Neutrophil (primary cell): Measurements from ENCODE around the gene NATD1.

Source experiments
- H3K27ac ChIP-seq: fragments of 200-600 bp; sonication (generic); 2 replicates; pipeline ENCODE4 v1.5.1; 2016; ENCODE audit warnings: mild to moderate bottlenecking, moderate library complexity
- H3K27me3 ChIP-seq: fragments of 200-600 bp; sonication (generic); 2 replicates; pipeline ENCODE4 v1.6.0; 2016; ENCODE audit warnings: mild to moderate bottlenecking
- H3K36me3 ChIP-seq: fragments of 200-600 bp; sonication (generic); 2 replicates; pipeline ENCODE4 v1.5.1; 2017
- H3K4me1 ChIP-seq, 2 experiments: fragments of 200-600 bp in 1 of 2; sonication (generic) in 1 of 2; 1 replicate in 1 of 2; 2 replicates in 1 of 2; pipeline versions ENCODE4 v1.5.1 to v1.6.1; 2013 to 2016; ENCODE audit warnings: low read depth in 1 of 2, low read length in 1 of 2, mild to moderate bottlenecking in 1 of 2, moderate library complexity in 1 of 2; ENCODE audit not compliant: control insufficient read depth in 1 of 2, insufficient read depth in 1 of 2
- H3K4me3 ChIP-seq, 2 experiments: fragments of 200-600 bp in 1 of 2; sonication (generic) in 1 of 2; 1 replicate in 1 of 2; 2 replicates in 1 of 2; pipeline ENCODE4 v1.5.1; 2013 to 2016; ENCODE audit warnings: low read depth in 1 of 2, low read length in 1 of 2, mild to moderate bottlenecking in 1 of 2, moderate library complexity in 1 of 2
- H3K9me3 ChIP-seq: fragments of 200-600 bp; sonication (generic); 2 replicates; pipeline ENCODE4 v1.5.1; 2016
- TF ChIP-seq, protein P1 (sequence below): fragments of 200-600 bp; sonication (generic); IDR thresholded peaks from 2 replicates; pipeline ENCODE4 v1.5.1; 2016; ENCODE audit warnings: antibody characterized with exemption

NATD1 gene

DNA sequence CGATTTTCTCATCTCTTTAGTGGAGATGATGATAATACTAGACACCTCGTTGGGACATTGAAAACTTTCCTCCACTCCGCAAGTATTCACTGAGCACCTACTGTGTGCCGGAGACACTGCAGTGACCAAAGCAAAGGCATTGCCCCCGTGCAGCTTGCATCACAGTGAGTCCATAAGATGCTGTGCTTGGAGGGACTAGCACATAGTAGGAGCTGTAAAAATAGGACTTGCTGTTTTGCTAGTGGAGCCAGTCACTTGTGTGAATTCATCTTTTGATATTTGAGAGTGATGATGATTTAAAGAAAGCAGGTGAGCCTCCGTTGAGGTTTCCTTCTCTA, 26.0 kb upstream of the NATD1 start:
- TF ChIP-seq, protein P1, sequence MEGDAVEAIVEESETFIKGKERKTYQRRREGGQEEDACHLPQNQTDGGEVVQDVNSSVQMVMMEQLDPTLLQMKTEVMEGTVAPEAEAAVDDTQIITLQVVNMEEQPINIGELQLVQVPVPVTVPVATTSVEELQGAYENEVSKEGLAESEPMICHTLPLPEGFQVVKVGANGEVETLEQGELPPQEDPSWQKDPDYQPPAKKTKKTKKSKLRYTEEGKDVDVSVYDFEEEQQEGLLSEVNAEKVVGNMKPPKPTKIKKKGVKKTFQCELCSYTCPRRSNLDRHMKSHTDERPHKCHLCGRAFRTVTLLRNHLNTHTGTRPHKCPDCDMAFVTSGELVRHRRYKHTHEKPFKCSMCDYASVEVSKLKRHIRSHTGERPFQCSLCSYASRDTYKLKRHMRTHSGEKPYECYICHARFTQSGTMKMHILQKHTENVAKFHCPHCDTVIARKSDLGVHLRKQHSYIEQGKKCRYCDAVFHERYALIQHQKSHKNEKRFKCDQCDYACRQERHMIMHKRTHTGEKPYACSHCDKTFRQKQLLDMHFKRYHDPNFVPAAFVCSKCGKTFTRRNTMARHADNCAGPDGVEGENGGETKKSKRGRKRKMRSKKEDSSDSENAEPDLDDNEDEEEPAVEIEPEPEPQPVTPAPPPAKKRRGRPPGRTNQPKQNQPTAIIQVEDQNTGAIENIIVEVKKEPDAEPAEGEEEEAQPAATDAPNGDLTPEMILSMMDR = no peak
- no peaks in the 10 kb centered on the region for H3K36me3 ChIP-seq
- peak overlapping the region; percentile 100 for H3K27ac ChIP-seq
- peaks cover 91 to 93% of the 10 kb centered on the region in 2 experiments for H3K4me1 ChIP-seq
- H3K27me3 ChIP-seq = peaks cover 10% of the 10 kb centered on the region
- peak overlapping the region; percentile 42 to 46 for H3K4me3 ChIP-seq
- no peaks in the 10 kb centered on the region for H3K9me3 ChIP-seq

DNA sequence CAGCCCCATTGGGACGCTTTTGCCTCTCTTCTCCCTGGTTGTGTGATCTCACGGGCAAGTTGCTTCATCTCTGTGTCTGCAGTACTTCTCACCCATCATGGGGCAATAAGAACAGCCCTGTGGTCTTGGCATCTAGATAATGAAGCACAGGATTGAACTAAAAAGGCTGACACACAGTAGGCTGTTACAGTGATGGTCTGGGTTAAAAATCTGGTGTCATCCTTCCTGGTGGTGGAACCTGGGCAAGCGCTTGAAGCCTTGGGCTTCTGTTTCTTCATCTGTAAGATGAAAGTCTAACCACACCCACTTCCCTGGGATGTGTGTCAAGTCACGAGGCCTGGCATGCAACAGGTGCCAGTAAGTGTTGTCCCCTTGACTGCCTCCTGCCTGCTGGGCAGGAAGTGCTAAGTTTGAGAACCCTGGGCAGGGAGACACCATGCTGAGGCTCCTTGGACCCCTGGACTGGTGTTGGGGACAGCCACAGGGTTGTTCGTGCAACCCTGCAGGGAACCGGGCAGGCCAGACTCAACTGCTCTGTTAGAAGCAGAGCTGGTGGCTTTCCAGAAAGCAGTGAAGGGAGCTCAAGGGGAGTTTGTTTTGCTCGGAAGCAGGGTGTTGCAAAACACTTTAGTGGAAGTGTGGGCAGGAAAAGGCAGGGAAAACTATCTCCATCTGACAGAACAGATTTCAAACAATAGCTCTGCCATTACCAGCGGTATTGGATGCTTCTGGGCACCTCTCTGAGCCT, 25.4 kb upstream of the NATD1 start:
- Histone ChIP-seq H3K27me3 (peaks cover 10% of the 10 kb centered on the region), H3K27ac (peak overlapping the region; percentile 100), H3K4me3 (peak overlapping the region; percentile 42 to 46), H3K36me3 (no peaks in the 10 kb centered on the region), H3K9me3 (no peaks in the 10 kb centered on the region), H3K4me1 (peaks cover 86 to 87% of the 10 kb centered on the region in 2 experiments)
- TF ChIP-seq, protein P1 = peak; percentile 50

DNA sequence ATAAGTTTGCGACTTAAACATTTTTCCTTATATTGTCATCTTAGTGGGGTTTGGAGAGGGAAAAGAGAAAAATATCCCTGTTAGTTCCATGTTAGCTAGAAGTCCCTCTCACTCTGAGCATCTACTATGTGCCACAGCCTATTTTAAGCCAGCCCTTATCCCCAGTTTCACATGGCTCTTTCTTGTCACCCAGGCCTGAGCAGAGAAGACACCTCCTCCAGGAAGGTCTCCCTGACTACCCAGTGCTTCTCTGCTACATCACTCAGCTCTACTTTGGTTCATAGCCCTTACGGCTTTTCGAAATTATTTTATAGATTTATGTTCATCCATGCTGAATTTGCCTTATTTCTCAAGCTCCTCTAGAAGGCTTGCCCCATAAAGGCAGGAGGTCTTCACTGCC, 24.1 kb upstream of the NATD1 start:
- Histone ChIP-seq H3K27me3 (peaks cover 10% of the 10 kb centered on the region), H3K4me3 (no peak overlapping the region), H3K27ac (peak overlapping the region; percentile 100), H3K36me3 (no peaks in the 10 kb centered on the region), H3K9me3 (no peaks in the 10 kb centered on the region), H3K4me1 (peaks cover 73 to 74% of the 10 kb centered on the region in 2 experiments)
- TF ChIP-seq, protein P1 = no peak

DNA sequence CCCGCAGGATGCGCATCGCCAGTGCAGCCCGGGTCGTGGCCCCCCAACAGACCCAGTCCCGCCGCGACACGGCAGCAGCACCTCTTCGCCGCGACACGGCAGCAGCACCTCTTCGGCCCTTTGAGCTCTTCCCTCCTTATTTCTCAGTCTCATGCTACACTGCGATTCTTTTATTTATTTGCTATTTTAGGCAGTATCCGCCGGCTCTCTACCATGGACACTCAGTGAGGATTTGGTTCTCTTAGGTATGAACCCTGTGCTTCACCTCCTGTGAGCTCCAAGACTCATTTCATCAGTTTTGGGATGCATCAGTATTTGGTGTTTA, 23.0 kb upstream of the NATD1 start:
- TF ChIP-seq, protein P1 = no peak

DNA sequence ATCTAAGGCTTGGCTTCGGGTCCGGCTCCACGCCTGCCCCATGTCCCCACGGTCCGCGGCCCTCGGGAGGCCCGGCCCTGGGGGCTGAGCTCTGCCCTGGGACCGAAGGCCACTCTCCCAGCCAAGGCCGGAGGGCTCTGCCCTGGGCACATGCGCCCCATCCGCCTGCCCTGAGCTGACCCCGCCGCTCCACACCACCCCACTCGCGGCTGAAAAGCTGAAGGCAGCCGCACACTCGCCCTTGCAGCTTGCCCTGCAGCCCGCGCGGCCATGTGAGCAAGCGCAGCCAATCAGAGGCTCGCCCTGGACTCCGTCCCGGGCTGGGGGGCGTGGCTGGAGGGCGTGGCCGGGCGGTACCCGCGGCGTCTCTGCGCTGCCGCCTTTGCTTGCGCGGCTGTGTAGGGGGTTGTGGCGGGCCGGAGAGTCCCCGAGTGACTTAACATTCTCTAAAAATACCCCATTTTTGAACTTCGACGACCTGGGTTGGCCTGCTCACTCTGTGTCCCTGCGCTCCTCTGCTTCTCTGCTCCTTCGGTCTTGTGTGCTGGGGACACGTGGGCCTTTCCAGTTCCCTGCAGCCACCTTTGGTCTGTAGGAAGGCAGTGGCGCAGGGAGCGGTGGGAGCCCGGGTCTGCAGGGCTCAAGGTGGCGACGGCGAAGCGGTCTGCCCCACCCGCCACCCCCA, 22.5 kb upstream of the NATD1 start:
- no peaks in the 10 kb centered on the region for H3K9me3 ChIP-seq
- peak overlapping the region; percentile 60 to 71 for H3K4me3 ChIP-seq
- H3K4me1 ChIP-seq = peaks cover 57 to 58% of the 10 kb centered on the region in 2 experiments
- H3K36me3 ChIP-seq = no peaks in the 10 kb centered on the region
- TF ChIP-seq, protein P1 = peak; percentile 47
- peak overlapping the region; percentile 48 for H3K27ac ChIP-seq
- peaks cover 10% of the 10 kb centered on the region for H3K27me3 ChIP-seq

More for the DNA sequence above, 23.0 kb upstream of the NATD1 start:
- H3K27ac ChIP-seq = peak overlapping the region; percentile 48
- H3K36me3 ChIP-seq = no peaks in the 10 kb centered on the region
- peaks cover 62 to 63% of the 10 kb centered on the region in 2 experiments for H3K4me1 ChIP-seq
- no peaks in the 10 kb centered on the region for H3K9me3 ChIP-seq
- H3K4me3 ChIP-seq = peak overlapping the region; percentile 60 to 71
- peaks cover 10% of the 10 kb centered on the region for H3K27me3 ChIP-seq
